Thymus (tissue), 11 donors: ENCODE measurements around the gene TMEM187. TPM values are rescaled to one million over a fixed set of nuclear protein-coding genes. Genes with fewer than 3 reads are reported as not detected.

Experiments used
- DNase-seq, 9 donors: peaks; one replicate each; pipeline ENCODE4 v3.0.0-alpha.2; 2013; ENCODE audit warnings: low spot score in 9 of 9, low read depth in 6 of 9, missing footprints in 1 of 9
- H3K27ac ChIP-seq, 2 donors: one replicate each; pipeline ENCODE4 v1.5.1; 2013; ENCODE audit warnings: control low read depth in 1 of 2, low read depth in 1 of 2, low read length in 1 of 2, mild to moderate bottlenecking in 1 of 2, moderate library complexity in 1 of 2
- H3K27me3 ChIP-seq, 2 donors: one replicate each; pipeline ENCODE4 v1.5.1; 2013; ENCODE audit warnings: low read length in 1 of 2; ENCODE audit not compliant: control insufficient read depth in 2 of 2, insufficient read depth in 1 of 2
- H3K36me3 ChIP-seq, 2 donors: one replicate each; pipeline ENCODE4 v1.5.1; 2013; ENCODE audit warnings: low read length in 1 of 2, mild to moderate bottlenecking in 1 of 2, moderate library complexity in 1 of 2; ENCODE audit not compliant: control insufficient read depth in 2 of 2, insufficient read depth in 2 of 2
- H3K4me1 ChIP-seq, 2 donors: one replicate each; pipeline ENCODE4 v1.5.1; 2013; ENCODE audit warnings: low read length in 2 of 2; ENCODE audit not compliant: control insufficient read depth in 2 of 2, insufficient read depth in 2 of 2
- H3K4me3 ChIP-seq, 2 donors: one replicate each; pipeline ENCODE4 v1.5.1; 2013; ENCODE audit warnings: low read length in 2 of 2, control low read depth in 1 of 2, mild to moderate bottlenecking in 1 of 2
- H3K9me3 ChIP-seq, 2 donors: one replicate each; pipeline ENCODE4 v1.5.1; 2013; ENCODE audit warnings: low read length in 1 of 2, mild to moderate bottlenecking in 1 of 2; ENCODE audit not compliant: control insufficient read depth in 2 of 2, insufficient read depth in 1 of 2
- WGBS: extraction: QIAGEN DNeasy Blood & Tissue Kit; methylation state at CpG from one replicate; pipeline ENCODE4 v1.1.7; 2013; 5-methylcytosine and 5-hydroxymethylcytosine counted together
- polyA plus RNA-seq: library from polyadenylated mRNA; stranded (reverse); fragments of 200-250 nt; gene quantifications from one replicate; pipeline ENCODE4 v1.2.3, GENCODE V29; 2013
- total RNA-seq: library from RNA; stranded (reverse); fragments of 120-200 nt; gene quantifications from one replicate; pipeline ENCODE4 v1.2.4, GENCODE V29; 2013
- donor health status: healthy.

Gene TMEM187
- total and polyA plus RNA-seq, 2 donors, result 5.9 to 6.9 TPM

DNA sequence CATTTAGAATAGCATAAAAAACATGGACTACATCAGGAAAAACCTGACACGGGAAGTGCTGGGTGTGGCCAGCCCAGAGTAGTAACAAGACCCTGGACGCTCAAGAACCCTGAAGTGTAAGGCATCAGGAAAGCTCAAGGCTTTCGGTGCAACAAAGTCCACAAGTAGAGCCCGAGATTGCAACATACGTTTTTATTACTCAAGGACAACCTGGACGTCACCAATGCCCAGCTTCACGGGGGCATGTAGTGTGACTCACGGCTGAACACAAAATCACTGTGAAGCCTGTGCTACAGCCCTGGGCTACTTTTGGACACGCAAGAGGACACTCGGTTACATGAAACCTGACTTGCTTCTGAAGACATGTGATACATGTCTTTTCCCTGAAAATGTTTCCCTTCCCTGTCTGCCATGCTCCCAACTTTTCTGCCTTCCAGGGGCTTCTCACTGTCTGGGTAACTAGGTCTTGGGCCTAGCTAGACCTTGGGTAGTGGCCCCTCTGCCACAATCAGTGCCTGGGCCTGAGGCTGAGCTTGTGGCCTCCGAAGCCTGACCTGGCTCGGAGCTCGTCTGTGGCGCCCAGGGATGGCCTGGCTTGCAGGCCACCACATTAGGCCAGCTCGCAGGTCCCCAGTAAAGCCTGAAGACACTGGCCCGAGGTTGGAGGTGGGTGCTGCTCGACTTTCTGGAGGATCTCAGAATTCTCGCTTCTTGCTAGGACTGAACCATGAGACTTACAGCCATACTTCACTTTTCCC is 38.0 kb downstream of the TMEM187 start:
- H3K27me3 ChIP-seq, result peaks cover 0 to 9% of the 10 kb centered on the region in 2 donors
- H3K27ac ChIP-seq, result no peak overlapping the region
- peaks cover 2 to 18% of the 10 kb centered on the region in 2 donors for H3K4me1 ChIP-seq
- WGBS, result 97% methylated on average over 18 of the region's 18 CpGs
- no peak overlapping the region for H3K4me3 ChIP-seq
- H3K36me3 ChIP-seq, result peaks cover 30 to 52% of the 10 kb centered on the region in 2 donors
- peaks cover 0 to 9% of the 10 kb centered on the region in 2 donors for H3K9me3 ChIP-seq
- no peak for DNase-seq

DNA sequence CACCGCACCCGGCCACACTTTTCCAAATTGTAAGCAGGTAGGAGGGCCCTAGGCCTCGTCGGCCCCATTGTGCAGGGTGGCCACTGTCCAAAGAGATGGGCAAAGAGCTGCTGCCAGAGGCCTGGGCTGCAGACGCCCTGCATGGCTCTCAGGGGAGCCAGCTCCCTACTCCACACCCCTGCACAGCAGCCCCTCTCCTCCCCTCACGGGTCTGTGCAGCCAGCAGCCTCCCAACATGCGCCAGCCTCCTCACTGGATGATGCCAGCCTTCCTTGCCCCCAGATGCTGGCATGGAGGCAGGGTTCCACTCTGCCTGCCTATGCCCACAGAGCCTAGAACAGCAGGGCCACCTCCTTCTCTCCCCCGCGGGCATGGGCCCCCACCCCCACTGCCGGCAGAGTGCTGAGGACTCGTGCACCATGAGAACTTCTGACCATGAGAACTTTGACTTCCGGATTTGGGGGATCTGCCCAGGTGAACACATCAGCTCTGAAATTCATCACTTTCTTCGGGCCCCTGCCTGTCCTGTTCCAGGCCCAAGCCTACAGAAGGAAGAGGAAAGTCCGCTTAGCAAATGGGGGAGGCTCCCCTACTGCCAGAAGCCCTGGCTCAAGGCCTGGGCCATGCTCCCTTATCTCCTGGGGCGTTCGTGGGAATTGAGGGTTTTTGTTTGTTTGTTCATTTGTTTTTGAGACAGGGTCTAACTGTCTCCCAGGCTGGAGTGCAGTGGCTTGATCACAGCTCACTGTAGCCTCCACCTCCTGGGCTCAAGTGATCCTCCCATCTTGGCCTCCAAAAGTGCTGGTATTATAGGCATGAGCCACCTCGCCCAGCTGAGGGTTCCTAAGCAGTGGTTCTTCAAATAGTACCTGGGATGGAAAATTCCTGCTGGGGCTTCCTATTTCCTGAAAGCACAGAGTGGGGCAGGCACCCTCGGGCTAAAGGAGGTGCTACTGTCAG is 39.1 kb downstream of the TMEM187 start:
- DNase-seq, result no peak
- Histone ChIP-seq H3K9me3 (peaks cover 0 to 5% of the 10 kb centered on the region in 2 donors), H3K27me3 (peaks cover 0 to 6% of the 10 kb centered on the region in 2 donors), H3K4me3 (no peak overlapping the region), H3K27ac (no peak overlapping the region), H3K4me1 (peaks cover 2 to 21% of the 10 kb centered on the region in 2 donors), H3K36me3 (peaks cover 41 to 59% of the 10 kb centered on the region in 2 donors)
- 96% methylated on average over 18 of the region's 18 CpGs for WGBS

DNA sequence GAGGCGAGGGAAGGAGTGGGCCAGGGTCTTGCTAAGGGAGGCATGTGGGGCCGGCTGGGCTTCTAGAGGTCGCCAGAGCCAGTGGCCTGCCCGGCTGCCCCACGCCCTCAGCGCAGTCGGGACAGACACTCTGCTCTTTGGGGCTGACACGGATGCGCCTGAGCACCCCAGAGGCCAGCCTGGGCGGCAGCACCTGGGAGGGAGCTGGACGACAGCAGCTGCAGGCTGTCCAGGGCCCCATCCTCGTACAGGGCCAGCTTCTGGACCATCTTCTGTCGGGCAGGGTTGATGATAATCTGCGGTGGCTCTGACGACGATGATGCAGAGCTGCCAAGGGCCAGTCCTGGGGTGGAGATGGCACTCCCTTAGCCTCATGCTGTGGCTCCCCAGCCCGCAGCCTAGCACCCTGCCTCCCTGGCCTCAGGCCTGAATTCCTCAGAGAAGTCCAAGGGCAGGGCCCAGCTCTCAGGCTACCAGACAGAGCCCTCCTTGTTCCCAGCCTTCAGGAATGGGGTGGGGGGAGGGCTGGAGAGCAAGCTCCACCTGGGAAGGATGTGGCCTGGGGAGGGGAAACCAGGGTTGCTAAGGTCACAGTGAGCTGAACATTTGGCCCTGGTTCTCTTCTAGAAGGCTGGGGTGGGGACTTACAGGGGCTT is 39.9 kb downstream of the TMEM187 start:
- Histone ChIP-seq H3K9me3 (peaks cover 0 to 3% of the 10 kb centered on the region in 2 donors), H3K4me3 (no peak overlapping the region), H3K27me3 (peaks cover 0 to 6% of the 10 kb centered on the region in 2 donors), H3K4me1 (peaks cover 2 to 25% of the 10 kb centered on the region in 2 donors), H3K27ac (no peak overlapping the region), H3K36me3 (peaks cover 49 to 67% of the 10 kb centered on the region in 2 donors)
- no peak for DNase-seq
- WGBS, result 92% methylated on average over 17 of the region's 17 CpGs

DNA sequence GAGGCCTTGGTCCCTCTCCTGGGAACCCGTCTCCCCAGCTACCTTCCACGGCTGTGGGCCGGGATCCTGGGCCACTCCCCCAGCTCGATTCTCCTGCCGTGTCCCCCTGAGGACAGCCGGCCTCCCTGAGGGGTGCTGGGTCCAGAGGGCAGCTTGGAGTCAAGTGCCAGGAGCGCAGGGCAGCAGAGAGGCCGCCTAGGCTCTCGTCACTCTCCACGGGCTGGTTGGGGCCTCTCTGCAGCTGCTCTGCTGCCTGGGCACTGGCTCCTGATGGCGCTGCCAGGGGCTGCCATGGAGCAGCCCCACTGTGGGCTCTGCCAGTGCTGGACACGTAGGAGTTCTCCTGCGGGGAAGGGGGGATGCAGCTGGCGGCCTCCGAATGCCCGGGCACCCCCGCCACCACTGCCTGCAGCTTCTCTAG is 40.5 kb downstream of the TMEM187 start:
- Histone ChIP-seq H3K36me3 (peaks cover 52 to 71% of the 10 kb centered on the region in 2 donors), H3K9me3 (no peaks in the 10 kb centered on the region), H3K27me3 (peaks cover 0 to 6% of the 10 kb centered on the region in 2 donors), H3K27ac (no peak overlapping the region), H3K4me1 (peaks cover 2 to 25% of the 10 kb centered on the region in 2 donors), H3K4me3 (no peak overlapping the region)
- WGBS, result 91% methylated on average over 17 of the region's 17 CpGs
- DNase-seq, result no peak

DNA sequence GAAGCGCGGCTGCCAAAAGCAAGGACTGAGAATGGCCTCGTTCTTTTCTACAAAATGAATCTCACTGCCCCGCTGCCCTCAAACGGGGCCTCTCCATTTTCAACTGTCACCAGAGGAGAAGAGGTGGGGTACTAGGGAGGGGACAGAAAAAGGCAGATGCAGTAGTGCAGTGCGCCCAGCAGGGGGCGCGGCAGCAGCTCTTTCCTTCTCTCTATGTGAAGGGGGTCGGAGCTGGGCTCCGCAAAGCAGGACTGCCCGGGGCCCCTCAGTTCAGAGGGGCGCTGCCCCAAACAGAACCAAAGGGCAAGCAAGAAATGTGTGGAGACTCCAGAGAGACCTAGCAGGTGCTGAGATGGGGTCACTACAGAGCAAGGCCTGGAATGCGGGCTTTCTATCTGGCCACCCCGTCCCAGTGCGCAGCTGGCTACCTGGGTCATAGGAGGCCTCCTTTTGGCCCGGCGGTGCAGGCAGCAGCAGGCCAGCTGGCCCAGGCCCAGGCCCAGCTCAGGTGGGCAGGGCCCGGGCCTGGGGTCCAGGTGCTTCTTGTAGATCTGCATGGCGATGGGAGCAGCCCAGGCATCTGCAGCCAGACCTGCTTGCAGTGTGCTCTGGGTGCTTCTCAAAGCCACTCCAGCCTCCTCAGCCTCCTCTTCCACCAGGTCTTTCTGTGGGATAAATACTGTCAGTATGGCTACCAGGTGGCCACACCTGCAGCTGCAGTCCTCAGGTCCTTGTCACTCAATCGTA is 41.2 kb downstream of the TMEM187 start:
- Histone ChIP-seq H3K4me1 (peaks cover 2 to 30% of the 10 kb centered on the region in 2 donors), H3K27ac (peak overlapping the region in 1 of 2 donors; percentile 11), H3K4me3 (no peak overlapping the region), H3K9me3 (no peaks in the 10 kb centered on the region), H3K27me3 (peaks cover 0 to 6% of the 10 kb centered on the region in 2 donors), H3K36me3 (peaks cover 55 to 71% of the 10 kb centered on the region in 2 donors)
- peak in 2 of 9 donors; percentile 64 to 66 for DNase-seq
- WGBS, result 57% methylated on average over 20 of the region's 20 CpGs

DNA sequence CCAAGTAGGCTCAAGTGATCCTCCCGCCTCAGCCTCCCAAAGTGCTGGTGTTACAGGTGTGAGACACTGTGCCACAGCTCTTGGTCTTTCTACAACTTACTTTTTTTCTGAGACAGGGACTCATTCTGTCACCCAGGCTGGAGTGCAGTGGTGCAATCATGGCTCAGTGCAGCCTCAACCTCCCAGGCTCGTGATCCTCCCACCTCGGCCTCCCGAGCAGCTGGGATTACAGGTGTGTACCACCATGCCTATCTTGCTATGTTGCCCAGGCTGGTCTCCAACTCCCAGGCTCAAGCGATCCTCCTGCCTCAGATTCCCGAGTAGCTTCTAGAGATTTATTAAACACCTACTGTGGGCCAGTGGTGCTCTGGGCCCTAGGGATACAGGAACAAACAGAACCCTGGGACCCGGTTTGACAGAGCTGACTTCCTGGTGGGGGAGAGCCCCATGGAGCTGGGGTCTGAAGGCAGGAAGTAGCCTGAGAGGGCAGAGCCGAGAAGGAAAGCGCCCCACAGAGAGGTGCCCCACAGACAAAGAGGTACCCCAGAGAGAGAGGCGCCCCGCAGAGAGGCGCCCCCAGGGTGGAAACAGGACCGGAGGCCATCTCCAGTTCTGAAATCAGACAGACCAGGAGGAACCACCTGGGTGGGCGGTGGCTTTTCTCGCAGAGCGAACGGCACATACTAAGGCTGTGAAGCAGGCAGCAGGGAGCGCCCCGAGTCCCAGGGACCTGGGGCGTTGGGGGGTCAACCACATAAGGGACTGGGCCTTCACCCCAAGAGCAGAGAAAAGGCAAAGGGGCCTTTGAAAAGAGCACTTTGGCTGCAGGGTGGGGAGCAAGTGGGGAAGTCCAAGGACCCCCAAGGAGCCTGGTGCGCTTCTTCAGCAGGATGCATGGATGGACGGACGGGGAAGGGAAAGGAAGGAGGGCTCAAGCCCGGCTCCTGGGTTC is 42.2 kb downstream of the TMEM187 start:
- Histone ChIP-seq H3K9me3 (no peaks in the 10 kb centered on the region), H3K27me3 (peaks cover 0 to 6% of the 10 kb centered on the region in 2 donors), H3K4me1 (peaks cover 2 to 30% of the 10 kb centered on the region in 2 donors), H3K27ac (peak overlapping the region in 1 of 2 donors; percentile 32), H3K4me3 (no peak overlapping the region), H3K36me3 (peaks cover 55 to 71% of the 10 kb centered on the region in 2 donors)
- WGBS, result 90% methylated on average over 24 of the region's 24 CpGs
- DNase-seq, result no peak

DNA sequence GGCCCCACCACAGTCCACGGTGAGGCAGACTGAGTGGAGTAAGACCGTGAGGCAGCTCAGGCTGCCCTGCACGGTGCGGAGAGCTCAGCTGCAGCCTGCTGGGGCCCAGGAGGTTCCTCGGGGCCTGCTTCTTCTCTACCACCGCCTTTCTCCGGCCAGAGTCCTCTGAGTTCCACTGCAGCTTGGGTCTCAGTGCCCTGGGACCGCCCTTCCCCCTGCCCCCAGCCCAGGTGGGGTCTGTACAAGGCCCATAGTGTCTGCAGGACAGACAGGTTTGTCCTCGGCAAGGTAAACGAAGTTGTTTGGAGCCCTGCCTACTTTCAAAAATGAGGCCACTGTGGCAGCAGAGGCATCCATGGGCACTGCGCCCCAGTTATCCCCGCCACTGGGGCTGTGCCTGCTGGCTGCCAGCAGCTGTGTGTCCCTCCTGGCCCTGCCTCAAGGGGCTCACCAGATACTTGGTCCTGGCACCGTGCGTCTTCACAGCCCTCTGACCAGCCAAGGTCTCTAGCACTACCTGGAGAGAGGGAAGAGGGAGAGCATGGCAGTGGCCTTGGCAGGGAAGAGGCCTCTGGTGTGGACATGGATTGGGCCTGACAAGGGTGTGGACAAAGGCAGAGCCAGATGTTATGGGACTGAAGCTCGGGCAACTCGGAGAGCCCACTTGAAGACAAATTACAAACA is 43.2 kb downstream of the TMEM187 start:
- peaks cover 48 to 61% of the 10 kb centered on the region in 2 donors for H3K36me3 ChIP-seq
- H3K4me3 ChIP-seq, result no peak overlapping the region
- H3K4me1 ChIP-seq, result peaks cover 2 to 35% of the 10 kb centered on the region in 2 donors
- H3K9me3 ChIP-seq, result no peaks in the 10 kb centered on the region
- peak overlapping the region in 1 of 2 donors; percentile 31 for H3K27ac ChIP-seq
- 95% methylated on average over 16 of the region's 16 CpGs for WGBS
- peaks cover 0 to 4% of the 10 kb centered on the region in 2 donors for H3K27me3 ChIP-seq
- DNase-seq, result no peak
